Neural progenitor cell (in vitro differentiated cells): ENCODE results near the gene PTPRN2. TPM values are rescaled to one million over a fixed set of nuclear protein-coding genes. Genes with fewer than 3 reads are reported as not detected.

ENCODE experiments used
- DNase-seq: peaks from one replicate; pipeline ENCODE4 v3.0.0-alpha.2; 2016; ENCODE audit warnings: low spot score
- H2AFZ ChIP-seq: fragments of 200-600 bp; sonication (generic); replicated peaks from 2 replicates; pipeline ENCODE4 v1.6.1; 2016; ENCODE audit warnings: antibody characterized with exemption
- H3F3A ChIP-seq: fragments of 200-600 bp; sonication (generic); 2 replicates; pipeline ENCODE4 v1.6.1; 2016; ENCODE audit warnings: antibody characterized with exemption, low read depth
- H3K27ac ChIP-seq: fragments of 200-600 bp; sonication (generic); 2 replicates; pipeline ENCODE4 v1.5.1; 2016; ENCODE audit warnings: mild to moderate bottlenecking
- H3K27me3 ChIP-seq: fragments of 200-600 bp; sonication (generic); 2 replicates; pipeline ENCODE4 v1.6.1; 2016; ENCODE audit warnings: mild to moderate bottlenecking, moderate library complexity
- H3K36me3 ChIP-seq: fragments of 200-600 bp; sonication (generic); 2 replicates; pipeline ENCODE4 v1.5.1; 2016
- H3K4me1 ChIP-seq: fragments of 200-600 bp; sonication (generic); 2 replicates; pipeline ENCODE4 v1.6.1; 2016; ENCODE audit warnings: mixed run types
- H3K4me2 ChIP-seq: fragments of 200-600 bp; sonication (generic); 2 replicates; pipeline ENCODE4 v1.6.1; 2016
- H3K4me3 ChIP-seq: fragments of 200-600 bp; sonication (generic); 2 replicates; pipeline ENCODE4 v1.5.1; 2016
- H3K79me2 ChIP-seq: fragments of 200-600 bp; sonication (generic); 2 replicates; pipeline ENCODE4 v1.6.1; 2016; ENCODE audit warnings: low read depth
- H3K9ac ChIP-seq: fragments of 200-600 bp; sonication (generic); 2 replicates; pipeline ENCODE4 v1.6.1; 2016
- H3K9me3 ChIP-seq: fragments of 200-600 bp; sonication (generic); 2 replicates; pipeline ENCODE4 v1.5.1; 2016; ENCODE audit warnings: low read depth
- H4K20me1 ChIP-seq: fragments of 200-600 bp; sonication (generic); 2 replicates; pipeline ENCODE4 v1.6.1; 2016; ENCODE audit warnings: low read depth
- H3K27ac Mint-ChIP-seq: 3 replicates; pipeline ENCODE4 v1.8.0; 2021; ENCODE audit warnings: mixed read lengths
- H3K27me3 Mint-ChIP-seq: 2 replicates; pipeline ENCODE4 v1.8.0; 2022; ENCODE audit warnings: low read depth, mild to moderate bottlenecking, inconsistent platforms, moderate library complexity, mixed read lengths; ENCODE audit not compliant: insufficient read depth
- H3K36me3 Mint-ChIP-seq: 3 replicates; pipeline ENCODE4 v1.8.0; 2021; ENCODE audit warnings: mixed read lengths
- H3K4me1 Mint-ChIP-seq: 3 replicates; pipeline ENCODE4 v1.8.0; 2021; ENCODE audit warnings: mixed read lengths
- H3K4me3 Mint-ChIP-seq: 3 replicates; pipeline ENCODE4 v1.8.0; 2021; ENCODE audit warnings: mild to moderate bottlenecking, moderate library complexity, mixed read lengths
- H3K9me3 Mint-ChIP-seq: 3 replicates; pipeline ENCODE4 v1.8.0; 2020; ENCODE audit warnings: mixed read lengths
- EZH2 ChIP-seq: fragments of 200-600 bp; sonication (generic); IDR thresholded peaks from 2 replicates; pipeline ENCODE4 v1.6.1; 2017; ENCODE audit warnings: antibody characterized with exemption, mild to moderate bottlenecking, moderate library complexity
- EZH2phosphoT487 ChIP-seq: fragments of 200-600 bp; sonication (generic); IDR thresholded peaks from 2 replicates; pipeline ENCODE4 v1.6.1; 2017; ENCODE audit warnings: antibody characterized with exemption
- total RNA-seq: library from RNA; depleted of rRNA; stranded (reverse); fragments of >200 nt; gene quantifications from 2 replicates; pipeline ENCODE4 v1.2.3, GENCODE V29; 2015; ENCODE audit warnings: low replicate concordance
- TF ChIP-seq, protein P1 (sequence below): fragments of 200-600 bp; sonication (generic); IDR thresholded peaks from 2 replicates; pipeline ENCODE4 v1.5.1; 2017; ENCODE audit warnings: antibody characterized with exemption, mild to moderate bottlenecking

The PTPRN2 gene
- total RNA-seq, 1 donor from 2014 or later: 3.0 TPM

DNA sequence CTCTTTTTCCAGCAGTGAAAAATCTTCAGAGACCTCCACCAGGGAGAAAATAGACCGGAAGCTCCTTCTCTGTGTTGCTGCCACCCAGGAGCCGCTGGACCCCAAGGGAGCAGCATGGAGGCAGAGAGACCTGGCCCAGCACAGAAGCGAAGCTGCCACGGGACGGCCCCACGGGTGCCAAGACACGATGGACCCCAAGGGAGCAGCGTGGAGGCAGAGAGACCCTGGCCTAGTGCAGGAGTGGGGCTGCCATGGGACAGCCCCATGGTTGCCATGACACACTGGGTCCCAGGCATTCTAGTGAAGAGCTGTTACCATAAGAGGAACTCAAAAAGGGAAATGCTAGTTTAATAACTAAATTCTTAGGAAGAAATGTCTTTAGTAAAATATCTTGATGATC is 186.3 kb downstream of the PTPRN2 start:
- TF ChIP-seq EZH2phosphoT487: no peak
- TF ChIP-seq, protein P1, sequence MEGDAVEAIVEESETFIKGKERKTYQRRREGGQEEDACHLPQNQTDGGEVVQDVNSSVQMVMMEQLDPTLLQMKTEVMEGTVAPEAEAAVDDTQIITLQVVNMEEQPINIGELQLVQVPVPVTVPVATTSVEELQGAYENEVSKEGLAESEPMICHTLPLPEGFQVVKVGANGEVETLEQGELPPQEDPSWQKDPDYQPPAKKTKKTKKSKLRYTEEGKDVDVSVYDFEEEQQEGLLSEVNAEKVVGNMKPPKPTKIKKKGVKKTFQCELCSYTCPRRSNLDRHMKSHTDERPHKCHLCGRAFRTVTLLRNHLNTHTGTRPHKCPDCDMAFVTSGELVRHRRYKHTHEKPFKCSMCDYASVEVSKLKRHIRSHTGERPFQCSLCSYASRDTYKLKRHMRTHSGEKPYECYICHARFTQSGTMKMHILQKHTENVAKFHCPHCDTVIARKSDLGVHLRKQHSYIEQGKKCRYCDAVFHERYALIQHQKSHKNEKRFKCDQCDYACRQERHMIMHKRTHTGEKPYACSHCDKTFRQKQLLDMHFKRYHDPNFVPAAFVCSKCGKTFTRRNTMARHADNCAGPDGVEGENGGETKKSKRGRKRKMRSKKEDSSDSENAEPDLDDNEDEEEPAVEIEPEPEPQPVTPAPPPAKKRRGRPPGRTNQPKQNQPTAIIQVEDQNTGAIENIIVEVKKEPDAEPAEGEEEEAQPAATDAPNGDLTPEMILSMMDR: no peak
- TF ChIP-seq EZH2: no peak
- Histone ChIP-seq H3K9me3 (no peaks in the 10 kb centered on the region), H3K27ac (no peak overlapping the region), H3K79me2 (no peaks in the 10 kb centered on the region), H3K27me3 (no peaks in the 10 kb centered on the region), H2AFZ (no peak overlapping the region), H3K4me2 (no peak overlapping the region), H3K4me1 (no peaks in the 10 kb centered on the region), H3K36me3 (no peaks in the 10 kb centered on the region), H4K20me1 (no peaks in the 10 kb centered on the region), H3K4me3 (no peak overlapping the region), H3K9ac (no peak overlapping the region), H3F3A (no peaks in the 10 kb centered on the region)
- no peaks in the 10 kb centered on the region for H3K36me3 Mint-ChIP-seq
- no peak overlapping the region for H3K27ac Mint-ChIP-seq
- peaks cover 7% of the 10 kb centered on the region for H3K9me3 Mint-ChIP-seq
- no peak overlapping the region for H3K4me3 Mint-ChIP-seq
- peaks cover 13% of the 10 kb centered on the region for H3K4me1 Mint-ChIP-seq
- DNase-seq: no peak
- H3K27me3 Mint-ChIP-seq: peaks cover 6% of the 10 kb centered on the region

GRCh38 chr7:158400601-158401225 is 186.9 kb downstream of the PTPRN2 start:
- no peaks in the 10 kb centered on the region for H3F3A ChIP-seq
- Mint-ChIP-seq H3K36me3 (no peaks in the 10 kb centered on the region), H3K4me3 (no peak overlapping the region), H3K4me1 (peaks cover 13% of the 10 kb centered on the region), H3K9me3 (peaks cover 7% of the 10 kb centered on the region), H3K27me3 (peaks cover 6% of the 10 kb centered on the region), H3K27ac (no peak overlapping the region)
- H2AFZ ChIP-seq: no peak overlapping the region
- H3K4me3 ChIP-seq: no peak overlapping the region
- H3K4me1 ChIP-seq: no peaks in the 10 kb centered on the region
- no peaks in the 10 kb centered on the region for H3K9me3 ChIP-seq
- TF ChIP-seq EZH2phosphoT487 (no peak), EZH2 (no peak)
- TF ChIP-seq, protein P1: no peak
- H3K79me2 ChIP-seq: no peaks in the 10 kb centered on the region
- H3K27me3 ChIP-seq: no peaks in the 10 kb centered on the region
- H3K9ac ChIP-seq: no peak overlapping the region
- no peaks in the 10 kb centered on the region for H3K36me3 ChIP-seq
- H4K20me1 ChIP-seq: no peaks in the 10 kb centered on the region
- no peak overlapping the region for H3K4me2 ChIP-seq
- no peak overlapping the region for H3K27ac ChIP-seq
- no peak for DNase-seq

- H3K27ac Mint-ChIP-seq: no peak overlapping the region
- no peaks in the 10 kb centered on the region for H3K9me3 ChIP-seq
- H3K27ac ChIP-seq: no peak overlapping the region
- no peaks in the 10 kb centered on the region for H3K36me3 ChIP-seq
- peaks cover 7% of the 10 kb centered on the region for H3K9me3 Mint-ChIP-seq
- H3K4me2 ChIP-seq: no peak overlapping the region
- no peaks in the 10 kb centered on the region for H3K4me1 ChIP-seq
- no peaks in the 10 kb centered on the region for H3K27me3 ChIP-seq
- no peak for TF ChIP-seq EZH2phosphoT487
- TF ChIP-seq, protein P1: no peak
- TF ChIP-seq EZH2: no peak
- H3K9ac ChIP-seq: no peak overlapping the region
- no peaks in the 10 kb centered on the region for H3F3A ChIP-seq
- no peaks in the 10 kb centered on the region for H3K79me2 ChIP-seq
- no peaks in the 10 kb centered on the region for H4K20me1 ChIP-seq
- H3K27me3 Mint-ChIP-seq: peaks cover 5% of the 10 kb centered on the region
- H3K36me3 Mint-ChIP-seq: no peaks in the 10 kb centered on the region
- no peak overlapping the region for H3K4me3 Mint-ChIP-seq
- H3K4me1 Mint-ChIP-seq: peaks cover 13% of the 10 kb centered on the region
- no peak overlapping the region for H3K4me3 ChIP-seq
- no peak for DNase-seq
- no peak overlapping the region for H2AFZ ChIP-seq
Measured at GRCh38 chr7:158399762-158400161, 187.9 kb downstream of the PTPRN2 start.
